Esophagus squamous epithelium (tissue), 5 donors: ENCODE data around the gene CACNA2D2. TPM values are rescaled to one million over a fixed set of nuclear protein-coding genes. Genes with fewer than 3 reads are reported as not detected.

Source experiments
- DNase-seq: peaks from one replicate; lab custom pipeline; 2025; lab: John Stamatoyannopoulos, UW
- H3K27ac ChIP-seq, 4 donors: fragments of 200-600 bp; sonication (generic); one replicate each; pipeline ENCODE4 v1.5.1; 2016 to 2019; ENCODE audit warnings: mild to moderate bottlenecking in 1 of 4
- H3K27me3 ChIP-seq, 4 donors: fragments of 200-600 bp; sonication (generic); 1 replicate in 3 of 4; 2 replicates in 1 of 4; pipeline versions ENCODE4 v1.5.1 to v1.6.0; 2017 to 2021; ENCODE audit warnings: antibody characterized with exemption in 1 of 4
- H3K36me3 ChIP-seq, 3 donors: fragments of 200-600 bp; sonication (generic); one replicate each; pipeline ENCODE4 v1.5.1; 2016 to 2019
- H3K4me1 ChIP-seq, 3 donors: fragments of 200-600 bp; sonication (generic); one replicate each; pipeline ENCODE4 v1.5.1; 2017 to 2019
- H3K4me3 ChIP-seq, 4 donors: fragments of 200-600 bp; sonication (generic); 1 replicate in 3 of 4; 2 replicates in 1 of 4; pipeline ENCODE4 v1.5.1; 2016 to 2019; ENCODE audit warnings: mild to moderate bottlenecking in 2 of 4, moderate library complexity in 1 of 4
- H3K9me3 ChIP-seq, 3 donors: fragments of 200-600 bp; sonication (generic); one replicate each; pipeline ENCODE4 v1.5.1; 2016 to 2019
- POLR2A ChIP-seq, 4 donors: fragments of 450-650 bp; IDR thresholded peaks; one replicate each; pipeline ENCODE4 v1.6.1; 2017; ENCODE audit warnings: antibody characterized with exemption in 4 of 4, mild to moderate bottlenecking in 4 of 4, moderate library complexity in 3 of 4
- WGBS, 2 donors: methylation state at CpG; one replicate each; pipeline ENCODE4 v1.1.5; 2018; 5-methylcytosine and 5-hydroxymethylcytosine counted together
- intact Hi-C: fragments of 100-400 bp; cut with DNase I; formaldehyde crosslinking; loops from one replicate; pipeline ENCODE4 v1.15.0; 2022
- total RNA-seq, 4 donors: library from RNA; depleted of rRNA; stranded (reverse); fragments of >200 nt; gene quantifications; one replicate each; pipeline ENCODE4 v1.1.0, GENCODE V29; 2016
- TF ChIP-seq, protein P1 (sequence below), 6 experiments: fragments of 450-650 bp in 4 of 6; fragments of 200-600 bp in 2 of 6; sonication (generic) in 2 of 6; IDR thresholded peaks; one replicate each; pipeline ENCODE4 v1.5.1; 2016 to 2019; ENCODE audit warnings: antibody characterized with exemption in 6 of 6, mild to moderate bottlenecking in 4 of 6, moderate library complexity in 4 of 6
- donor health status: DM: yes; HTN: yes; CAD: no.

Gene CACNA2D2
- total RNA-seq, 4 donors from 2014 or later: 0.18 to 0.57 (median 0.35) TPM; not detected in 1

DNA sequence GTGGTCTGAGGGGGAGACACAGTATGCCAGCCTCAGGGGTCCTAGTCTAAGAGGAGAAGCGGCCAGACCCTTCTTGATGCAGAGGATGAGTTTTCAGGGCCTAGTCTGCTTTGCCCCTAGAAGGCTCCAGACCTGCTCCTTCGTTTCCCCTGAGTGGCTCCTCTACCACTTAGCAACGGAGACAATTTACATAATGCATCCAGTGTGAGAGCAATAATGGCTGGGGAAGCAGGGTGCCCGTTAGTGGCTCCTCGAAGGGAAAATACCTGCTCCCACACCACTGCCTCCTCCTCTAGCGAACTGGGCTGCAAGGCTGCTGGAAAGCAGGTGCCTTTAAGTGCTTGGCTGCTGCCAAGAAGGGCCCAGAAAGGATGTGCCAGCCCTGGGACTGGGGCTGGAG lies 38.9 kb downstream of the CACNA2D2 start:
- H3K36me3 ChIP-seq: no peaks in the 10 kb centered on the region
- intact Hi-C loops: no loop called here
- no peak for TF ChIP-seq POLR2A (IDR thresholded peaks at IDR 0.05)
- TF ChIP-seq, protein P1, sequence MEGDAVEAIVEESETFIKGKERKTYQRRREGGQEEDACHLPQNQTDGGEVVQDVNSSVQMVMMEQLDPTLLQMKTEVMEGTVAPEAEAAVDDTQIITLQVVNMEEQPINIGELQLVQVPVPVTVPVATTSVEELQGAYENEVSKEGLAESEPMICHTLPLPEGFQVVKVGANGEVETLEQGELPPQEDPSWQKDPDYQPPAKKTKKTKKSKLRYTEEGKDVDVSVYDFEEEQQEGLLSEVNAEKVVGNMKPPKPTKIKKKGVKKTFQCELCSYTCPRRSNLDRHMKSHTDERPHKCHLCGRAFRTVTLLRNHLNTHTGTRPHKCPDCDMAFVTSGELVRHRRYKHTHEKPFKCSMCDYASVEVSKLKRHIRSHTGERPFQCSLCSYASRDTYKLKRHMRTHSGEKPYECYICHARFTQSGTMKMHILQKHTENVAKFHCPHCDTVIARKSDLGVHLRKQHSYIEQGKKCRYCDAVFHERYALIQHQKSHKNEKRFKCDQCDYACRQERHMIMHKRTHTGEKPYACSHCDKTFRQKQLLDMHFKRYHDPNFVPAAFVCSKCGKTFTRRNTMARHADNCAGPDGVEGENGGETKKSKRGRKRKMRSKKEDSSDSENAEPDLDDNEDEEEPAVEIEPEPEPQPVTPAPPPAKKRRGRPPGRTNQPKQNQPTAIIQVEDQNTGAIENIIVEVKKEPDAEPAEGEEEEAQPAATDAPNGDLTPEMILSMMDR (IDR thresholded peaks at IDR 0.05): no peak
- no peaks in the 10 kb centered on the region for H3K9me3 ChIP-seq
- no peaks in the 10 kb centered on the region for H3K4me1 ChIP-seq
- no peak for DNase-seq
- WGBS, 2 donors: 61 to 67% methylated on average over 1 to 4 of the region's 6 CpGs
- H3K27ac ChIP-seq: no peak overlapping the region
- no peaks in the 10 kb centered on the region for H3K27me3 ChIP-seq
- H3K4me3 ChIP-seq: no peak overlapping the region

- TF ChIP-seq, protein P1 (IDR thresholded peaks at IDR 0.05): no peak
- TF ChIP-seq POLR2A (IDR thresholded peaks at IDR 0.05): no peak
- H3K4me3 ChIP-seq: no peak overlapping the region
- DNase-seq: no peak
- H3K27ac ChIP-seq: no peak overlapping the region
- H3K4me1 ChIP-seq: peaks cover 0 to 9% (median 0%) of the 10 kb centered on the region in 3 donors
- H3K36me3 ChIP-seq: no peaks in the 10 kb centered on the region
- intact Hi-C loops: no loop called here
- 84 to 96% methylated on average over 3 of the region's 3 CpGs for WGBS, 2 donors
- H3K9me3 ChIP-seq: no peaks in the 10 kb centered on the region
- no peaks in the 10 kb centered on the region for H3K27me3 ChIP-seq
These were observed 43.6 kb downstream of the CACNA2D2 start for GRCh38 chr3:50459785-50460184.

- H3K4me1 ChIP-seq: peaks cover 0 to 14% (median 0%) of the 10 kb centered on the region in 3 donors
- H3K36me3 ChIP-seq: no peaks in the 10 kb centered on the region
- H3K9me3 ChIP-seq: no peaks in the 10 kb centered on the region
- H3K4me3 ChIP-seq: no peak overlapping the region
- no peaks in the 10 kb centered on the region for H3K27me3 ChIP-seq
- no peak for TF ChIP-seq POLR2A (IDR thresholded peaks at IDR 0.05)
- TF ChIP-seq, protein P1 (IDR thresholded peaks at IDR 0.05): no peak
- H3K27ac ChIP-seq: no peak overlapping the region
- intact Hi-C loops: no loop called here
- no peak for DNase-seq
- WGBS, 2 donors: 80% methylated on average over 6 of the region's 7 CpGs; no CpG with 5 or more reads in 1 of the 2 donors
These were observed 45.4 kb downstream of the CACNA2D2 start for GRCh38 chr3:50457988-50458387.

GRCh38 chr3:50455161-50456018 lies 48.0 kb downstream of the CACNA2D2 start:
- intact Hi-C loops: no loop called here
- Histone ChIP-seq H3K9me3 (no peaks in the 10 kb centered on the region), H3K36me3 (no peaks in the 10 kb centered on the region), H3K27me3 (no peaks in the 10 kb centered on the region), H3K4me3 (no peak overlapping the region), H3K4me1 (peaks cover 0 to 21% (median 0%) of the 10 kb centered on the region in 3 donors), H3K27ac (no peak overlapping the region)
- DNase-seq: no peak
- WGBS, 2 donors: 58 to 78% methylated on average over 30 to 31 of the region's 31 CpGs
- TF ChIP-seq, protein P1 (IDR thresholded peaks at IDR 0.05): no peak
- no peak for TF ChIP-seq POLR2A (IDR thresholded peaks at IDR 0.05)

DNA sequence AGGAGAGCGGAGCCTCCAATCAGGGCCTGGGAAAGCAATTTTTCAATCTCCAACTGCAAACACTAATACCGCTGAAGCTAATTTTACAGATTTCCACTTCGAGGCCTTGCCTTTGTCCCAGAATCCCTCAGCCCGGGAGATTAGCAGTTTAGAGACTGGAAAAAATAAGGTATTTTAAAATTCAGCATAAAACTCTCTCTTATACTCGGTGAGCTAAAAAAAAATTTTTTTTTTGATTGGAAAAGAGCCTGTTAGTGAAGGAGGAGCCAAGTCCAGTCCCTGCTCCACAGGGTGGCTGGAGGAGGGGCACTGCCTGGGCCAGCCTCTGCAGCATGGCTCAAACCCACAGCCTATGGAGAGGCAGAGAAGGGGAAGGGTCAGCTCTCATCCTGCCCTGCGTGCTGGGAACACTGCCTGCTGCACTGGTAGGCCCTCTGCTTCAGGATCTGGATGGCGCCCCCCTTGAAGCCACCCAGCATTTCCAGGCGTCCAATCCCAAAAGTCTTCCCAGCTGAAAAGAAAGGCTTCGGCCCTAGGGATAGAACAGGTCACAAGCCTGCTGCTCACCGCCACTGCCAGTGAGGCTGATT lies 48.9 kb downstream of the CACNA2D2 start:
- TF ChIP-seq, protein P1 (IDR thresholded peaks at IDR 0.05): no peak
- TF ChIP-seq POLR2A (IDR thresholded peaks at IDR 0.05): no peak
- H3K4me1 ChIP-seq: peaks cover 0 to 29% (median 0%) of the 10 kb centered on the region in 3 donors
- H3K27me3 ChIP-seq: no peaks in the 10 kb centered on the region
- intact Hi-C loops: no loop called here
- no peaks in the 10 kb centered on the region for H3K36me3 ChIP-seq
- no peak for DNase-seq
- no peak overlapping the region for H3K4me3 ChIP-seq
- WGBS, 2 donors: 67 to 81% methylated on average over 8 to 9 of the region's 10 CpGs
- no peaks in the 10 kb centered on the region for H3K9me3 ChIP-seq
- no peak overlapping the region for H3K27ac ChIP-seq
